DMS53 treated with DMSO at 0.1 percent for 48 hours (cell line): Measurements from ENCODE around the gene C1orf74.

Experiments used
- DNase-seq: peaks from one replicate; lab custom pipeline; 2025; ENCODE audit not compliant: unreplicated experiment; lab: John Stamatoyannopoulos, UW

Gene C1orf74

GRCh38 chr1:209784265-209785169, at the start of gene C1orf74:
TSS of gene C1orf74 (minus strand) at chr1:209784559. CDS start at chr1:209783634, 925 bp downstream.
- peak; percentile 99 for DNase-seq

GRCh38 chr1:209831615-209832014, 47.3 kb upstream of the C1orf74 start:
- DNase-seq = no peak

- no peak for DNase-seq
Observed at GRCh38 chr1:209830722-209831121, 46.4 kb upstream of the C1orf74 start.

- DNase-seq = no peak
Observed at GRCh38 chr1:209829716-209830115, 45.4 kb upstream of the C1orf74 start.

- peak; percentile 95 for DNase-seq
Observed at GRCh38 chr1:209827384-209828262, 43.3 kb upstream of the C1orf74 start, which contains the start of gene UTP25. TSS of gene UTP25 (plus strand) at chr1:209827972. CDS start at chr1:209828064, 92 bp downstream.

- DNase-seq = no peak
Observed at GRCh38 chr1:209825591-209826434, 41.5 kb upstream of the C1orf74 start.

GRCh38 chr1:209823143-209824041, 39.0 kb upstream of the C1orf74 start:
- peak; percentile 79 for DNase-seq

GRCh38 chr1:209822706-209823105, 38.3 kb upstream of the C1orf74 start:
- DNase-seq = no peak

- DNase-seq = no peak
Observed at GRCh38 chr1:209820986-209821385, 36.6 kb upstream of the C1orf74 start.

GRCh38 chr1:209819058-209819457, 34.7 kb upstream of the C1orf74 start:
- DNase-seq = no peak

- DNase-seq = no peak
Observed at GRCh38 chr1:209817691-209818090, 33.3 kb upstream of the C1orf74 start.

- no peak for DNase-seq
Observed at GRCh38 chr1:209816923-209817322, 32.6 kb upstream of the C1orf74 start.

GRCh38 chr1:209815931-209816341, 31.6 kb upstream of the C1orf74 start:
- no peak for DNase-seq

GRCh38 chr1:209815490-209815889, 31.1 kb upstream of the C1orf74 start:
- no peak for DNase-seq

- DNase-seq = no peak
Observed at GRCh38 chr1:209813902-209814301, 29.5 kb upstream of the C1orf74 start.

GRCh38 chr1:209810783-209811182, 26.4 kb upstream of the C1orf74 start:
- no peak for DNase-seq

- no peak for DNase-seq
Observed at GRCh38 chr1:209809611-209810010, 25.3 kb upstream of the C1orf74 start.

GRCh38 chr1:209808059-209808581, 23.8 kb upstream of the C1orf74 start:
- DNase-seq = peak; percentile 94

GRCh38 chr1:209807509-209807908, 23.1 kb upstream of the C1orf74 start:
- no peak for DNase-seq
